Measurements from ENCODE around the gene PABPN1L.

PABPN1L gene

GRCh38 chr16:88841521-88842307, 24.7 kb downstream of the PABPN1L start:
- H3K4me3 ChIP-seq (ENCODE audit: low read depth, low read length), result no peak overlapping the region
- no peak for TF ChIP-seq CTCF (conservative IDR thresholded peaks at IDR 0.05; ENCODE audit: low read depth, low read length)
- DNase-seq (ENCODE audit: low read depth), result no peak

GRCh38 chr16:88840600-88841215, 25.8 kb downstream of the PABPN1L start:
- no peak overlapping the region for H3K4me3 ChIP-seq (ENCODE audit: low read depth, low read length)
- no peak for DNase-seq (ENCODE audit: low read depth)
- TF ChIP-seq CTCF (conservative IDR thresholded peaks at IDR 0.05; ENCODE audit: low read depth, low read length), result no peak

GRCh38 chr16:88839745-88840599, 26.5 kb downstream of the PABPN1L start:
- no peak for TF ChIP-seq CTCF (conservative IDR thresholded peaks at IDR 0.05; ENCODE audit: low read depth, low read length)
- DNase-seq (ENCODE audit: low read depth), result no peak
- no peak overlapping the region for H3K4me3 ChIP-seq (ENCODE audit: low read depth, low read length)

GRCh38 chr16:88839026-88839529, 27.4 kb downstream of the PABPN1L start:
- no peak for DNase-seq (ENCODE audit: low read depth)
- no peak overlapping the region for H3K4me3 ChIP-seq (ENCODE audit: low read depth, low read length)
- TF ChIP-seq CTCF (conservative IDR thresholded peaks at IDR 0.05; ENCODE audit: low read depth, low read length), result no peak

GRCh38 chr16:88838566-88838965, 27.9 kb downstream of the PABPN1L start:
- no peak overlapping the region for H3K4me3 ChIP-seq (ENCODE audit: low read depth, low read length)
- TF ChIP-seq CTCF (conservative IDR thresholded peaks at IDR 0.05; ENCODE audit: low read depth, low read length), result no peak
- DNase-seq (ENCODE audit: low read depth), result no peak

- DNase-seq (ENCODE audit: low read depth), result no peak
- no peak for TF ChIP-seq CTCF (conservative IDR thresholded peaks at IDR 0.05; ENCODE audit: low read depth, low read length)
- no peak overlapping the region for H3K4me3 ChIP-seq (ENCODE audit: low read depth, low read length)
Measured at GRCh38 chr16:88837806-88838205, 28.7 kb downstream of the PABPN1L start.

Measured in choroid plexus epithelial cell (primary cell).